GM21390 (cell line): ENCODE data around the gene LHX4.
A peak's percentile ranks its signal among the peaks of the same experiment; 100 is the strongest.

ENCODE experiments used
- ATAC-seq: cut with Tn5 transposase; IDR thresholded peaks from one replicate; pipeline ENCODE4 v1.9.1; 2021; ENCODE audit not compliant: unreplicated experiment

Gene LHX4

DNA sequence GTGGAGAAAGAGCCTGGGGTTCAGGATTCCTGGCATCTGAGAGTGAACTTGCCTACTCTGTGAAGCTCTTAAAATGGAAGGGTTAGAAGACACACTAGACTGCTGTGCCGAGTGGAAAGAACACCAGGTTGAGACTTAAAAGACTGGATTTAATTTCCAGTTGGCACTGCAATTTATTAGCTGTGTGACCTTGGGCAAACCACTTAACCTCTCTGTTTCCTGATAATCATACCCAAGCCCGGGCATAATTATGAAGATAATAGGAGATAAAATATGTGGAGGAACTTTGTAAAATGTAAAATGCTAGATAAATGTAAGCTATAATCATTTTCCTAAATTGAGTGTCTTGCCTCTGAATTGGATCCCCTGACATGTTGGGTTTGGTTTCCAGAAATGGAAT lies 4.7 kb upstream of the LHX4 start:
- no peak for ATAC-seq

DNA sequence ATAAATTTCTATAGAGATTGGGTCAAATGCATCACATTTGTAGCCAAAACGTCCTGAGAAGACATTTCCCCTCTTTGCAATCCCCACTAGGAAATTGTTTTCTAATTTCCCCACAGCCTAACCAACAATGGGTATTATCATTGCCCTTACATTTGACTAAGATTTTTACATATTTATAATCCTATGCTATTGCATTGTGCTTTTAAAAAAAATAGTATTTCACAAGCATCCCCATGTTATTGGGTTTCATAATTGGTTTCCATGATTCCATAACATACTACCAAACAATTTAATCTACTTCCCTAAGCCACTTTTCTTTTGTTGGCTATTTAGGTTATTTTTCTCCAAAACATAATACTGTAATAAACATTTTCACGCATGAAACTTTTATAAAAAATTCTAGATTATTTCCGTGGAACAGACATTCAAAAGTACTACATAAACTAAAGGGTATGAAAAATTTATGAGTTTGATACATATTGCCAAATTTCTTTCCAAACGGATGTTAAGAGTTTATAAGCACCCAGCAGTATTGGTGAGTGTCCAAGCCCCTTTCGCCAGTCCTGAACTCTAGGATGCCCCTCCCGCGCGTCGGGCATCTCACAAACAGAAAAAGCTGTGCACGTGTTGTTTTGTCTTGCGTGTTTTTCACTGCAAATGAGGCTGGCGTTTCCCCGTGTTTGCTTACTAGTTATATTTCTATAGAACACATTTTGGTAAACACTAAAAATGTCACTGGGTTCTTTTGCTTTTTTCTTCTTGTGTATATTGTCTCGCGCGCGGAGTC lies 2.0 kb upstream of the LHX4 start:
- ATAC-seq, result no peak

DNA sequence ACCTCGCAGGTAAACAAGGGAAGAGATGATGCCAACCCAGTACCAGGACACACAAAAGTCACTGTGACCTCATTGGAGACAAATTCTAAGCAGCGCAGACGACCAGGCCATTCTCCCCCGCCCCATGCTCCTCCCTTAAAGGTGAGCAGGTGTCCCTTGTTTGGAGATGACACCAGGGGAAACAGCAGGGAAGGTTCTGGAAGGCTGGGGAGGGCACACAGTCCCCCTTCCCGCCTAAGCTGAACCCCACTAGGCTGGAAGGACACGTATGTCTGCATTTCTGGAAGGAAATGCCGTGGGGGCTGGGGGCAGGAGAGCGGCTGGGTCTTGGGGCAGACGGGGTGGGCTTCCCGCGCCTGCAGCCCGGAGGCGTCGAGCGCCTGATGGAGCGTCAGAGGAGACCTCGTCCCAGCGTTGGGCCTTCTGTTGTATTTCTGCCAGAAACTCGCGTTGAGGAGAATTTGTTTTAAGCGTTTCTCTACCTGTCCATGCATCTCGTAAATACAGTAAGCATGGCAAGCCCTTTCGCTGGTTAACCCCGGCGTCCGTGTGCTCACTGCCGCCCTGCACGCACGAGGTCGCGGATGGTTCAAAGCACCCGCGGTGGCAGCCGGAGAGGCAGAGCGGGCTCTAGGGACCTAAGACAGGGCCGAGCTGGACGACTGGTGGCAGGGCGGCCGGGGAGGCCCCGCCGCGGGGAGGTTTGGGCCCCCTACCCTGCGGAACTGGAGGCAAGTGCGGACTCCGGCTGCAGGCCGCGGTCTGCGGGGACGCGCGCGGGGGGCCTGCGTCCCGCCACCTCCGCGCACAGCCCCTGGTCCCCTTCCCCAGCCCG lies 1.2 kb upstream of the LHX4 start:
- ATAC-seq, result peak; percentile 15

DNA sequence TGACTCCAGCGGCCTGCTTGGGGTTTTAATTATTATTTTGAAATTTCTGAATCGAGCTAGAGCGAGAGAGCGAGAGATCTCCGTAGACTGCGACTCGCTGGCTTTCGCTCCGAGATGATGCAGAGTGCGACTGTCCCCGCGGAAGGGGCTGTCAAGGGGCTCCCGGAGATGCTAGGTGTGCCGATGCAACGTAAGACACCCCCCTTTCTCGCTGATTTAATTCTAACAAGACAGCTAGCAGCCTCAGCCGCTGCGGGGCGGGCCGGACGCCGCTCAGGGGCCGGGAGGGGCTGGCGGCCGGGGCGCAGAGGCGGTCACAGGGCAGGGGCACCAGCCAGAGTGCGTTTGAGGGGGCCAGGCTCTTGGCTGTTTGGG lies 339 bp downstream of the LHX4 start:
- ATAC-seq, result no peak

DNA sequence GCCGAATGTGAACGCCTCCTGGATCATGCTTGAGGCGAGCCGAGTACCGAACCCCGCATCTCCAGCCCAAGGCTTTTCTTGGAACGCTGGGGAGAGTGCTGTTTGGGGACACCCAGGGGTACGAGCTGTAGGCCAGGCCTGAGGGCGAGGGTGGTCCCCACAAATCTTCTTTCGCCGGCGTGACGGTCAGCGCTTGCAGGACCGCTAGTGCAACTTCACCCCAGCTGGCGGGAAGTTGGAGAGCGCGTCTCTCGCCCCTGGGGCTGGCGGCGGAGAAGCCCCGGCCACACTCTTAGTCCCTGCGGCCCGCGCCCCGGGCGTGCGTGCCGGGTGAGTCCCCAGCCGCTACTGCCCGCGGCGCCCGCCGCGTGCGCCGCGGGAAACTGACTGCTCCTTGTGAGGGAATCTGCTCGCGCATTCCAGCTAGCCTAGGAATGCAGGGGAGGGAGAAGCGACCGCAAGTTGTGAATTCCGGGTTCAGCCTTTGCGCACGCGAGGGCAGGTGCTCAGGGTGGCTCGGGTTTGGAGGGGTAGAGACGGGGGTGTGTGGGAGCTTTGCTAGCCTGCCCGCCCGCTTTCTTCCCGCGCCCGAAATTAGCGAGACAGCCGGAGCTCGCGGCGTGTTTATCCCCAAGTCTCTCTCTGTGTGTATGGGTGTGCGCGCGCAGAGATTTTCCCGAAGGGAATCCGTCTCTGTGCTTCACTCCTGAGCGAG lies 884 bp downstream of the LHX4 start:
- no peak for ATAC-seq

DNA sequence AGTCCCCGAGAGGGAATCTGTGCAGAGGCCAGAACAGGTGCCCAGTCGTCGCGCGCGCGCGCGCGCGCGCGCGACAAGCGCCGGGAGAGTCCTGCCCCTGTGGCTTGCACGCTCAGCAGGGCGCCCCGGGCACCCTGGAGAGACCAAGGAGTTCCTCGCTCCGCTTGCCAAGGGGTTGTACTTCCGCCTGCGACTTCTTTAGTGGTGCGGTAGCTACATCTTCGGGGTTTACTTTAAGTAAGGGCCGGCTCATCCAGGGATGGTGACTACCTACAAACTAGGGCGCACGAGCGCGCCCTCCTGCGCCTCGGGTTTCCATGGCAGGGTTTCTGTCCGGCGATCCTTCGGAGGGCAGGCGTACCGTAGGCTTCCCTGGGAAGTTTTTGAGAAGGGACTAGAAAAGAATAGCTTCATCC lies 1.4 kb downstream of the LHX4 start:
- ATAC-seq, result no peak

DNA sequence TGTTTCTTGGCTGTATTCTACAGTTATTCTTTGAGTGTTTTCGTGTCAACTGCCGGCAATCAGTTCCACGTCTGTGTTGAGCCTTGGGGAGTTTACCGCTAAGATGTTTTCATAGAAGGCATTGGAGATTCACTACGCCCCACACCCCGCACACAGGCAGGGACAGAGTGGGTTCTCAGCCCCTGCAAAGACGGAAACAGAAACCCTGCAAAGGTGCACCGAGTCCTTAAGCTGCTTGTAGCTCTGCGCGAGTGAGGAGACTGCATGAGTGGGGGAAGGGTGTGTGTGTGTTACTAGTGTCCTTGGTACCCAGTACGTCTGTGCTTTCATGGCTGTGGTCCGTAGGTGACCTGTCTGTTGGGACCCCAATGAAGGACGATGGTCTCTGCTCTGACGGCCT lies 1.9 kb downstream of the LHX4 start:
- ATAC-seq, result no peak

DNA sequence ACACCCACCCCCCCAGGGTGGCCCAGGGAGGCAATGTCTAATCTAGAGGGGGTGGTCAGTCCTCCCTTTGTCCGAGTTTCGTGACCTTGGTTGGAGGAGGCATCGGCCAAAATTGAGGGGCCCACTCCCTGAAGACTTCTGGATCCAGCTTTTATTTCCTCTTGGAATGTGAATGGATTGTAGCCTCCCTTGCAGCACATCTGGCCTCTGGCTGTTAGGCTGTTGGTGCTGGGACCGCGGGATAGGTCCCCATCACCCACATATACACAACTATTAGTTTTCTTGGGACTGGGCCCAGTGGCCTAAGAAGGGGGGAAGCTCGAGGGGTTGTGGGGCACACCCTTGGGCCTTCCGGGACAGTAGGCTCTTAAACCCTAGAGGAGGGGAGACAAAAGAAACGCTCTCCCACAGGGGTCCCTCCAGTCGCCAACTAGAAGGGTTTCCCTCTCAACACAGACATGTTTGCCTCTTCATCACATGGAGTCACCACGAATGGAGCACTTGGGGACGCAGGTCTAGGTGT lies 2.5 kb downstream of the LHX4 start:
- no peak for ATAC-seq

DNA sequence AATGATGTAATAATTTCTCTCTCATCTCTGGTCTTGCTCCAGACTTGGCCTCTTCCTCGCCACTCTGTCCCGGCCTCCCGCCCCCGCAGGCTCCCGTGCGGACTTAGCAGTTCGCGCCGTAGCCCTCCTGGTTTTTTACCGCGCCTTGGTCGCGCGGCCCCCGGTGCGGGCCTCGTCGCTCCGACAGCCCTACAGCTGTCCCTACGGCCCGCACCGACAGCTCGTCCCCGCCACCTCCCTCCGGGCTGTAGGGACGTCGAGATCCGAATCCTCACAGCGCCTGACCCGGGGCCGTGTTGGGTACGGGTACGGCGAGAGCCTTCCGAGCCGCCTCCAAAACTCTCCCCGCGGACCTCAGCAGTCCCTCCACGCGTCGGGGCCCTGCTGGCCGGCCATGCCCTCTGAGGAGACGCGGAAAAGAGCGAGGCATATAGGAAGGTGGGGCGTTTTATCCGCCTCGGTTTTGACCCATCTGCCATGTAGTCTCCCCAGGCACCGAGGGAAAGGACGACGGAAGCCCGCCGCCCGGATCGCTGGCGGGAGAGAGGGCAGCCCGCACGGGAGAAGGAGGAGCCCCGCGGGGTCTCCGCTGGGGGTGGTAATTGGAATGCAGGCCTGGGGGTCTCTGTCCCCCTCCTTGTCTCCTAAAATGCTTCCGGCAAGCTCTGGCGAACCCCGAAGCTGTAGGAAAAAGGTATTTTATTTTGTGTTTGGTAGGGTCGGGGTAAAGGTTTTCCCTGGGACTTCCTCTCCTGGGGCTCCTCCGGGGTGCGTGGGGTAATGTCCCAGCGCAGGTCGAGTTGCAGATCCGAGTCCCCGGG lies 3.3 kb downstream of the LHX4 start:
- no peak for ATAC-seq

DNA sequence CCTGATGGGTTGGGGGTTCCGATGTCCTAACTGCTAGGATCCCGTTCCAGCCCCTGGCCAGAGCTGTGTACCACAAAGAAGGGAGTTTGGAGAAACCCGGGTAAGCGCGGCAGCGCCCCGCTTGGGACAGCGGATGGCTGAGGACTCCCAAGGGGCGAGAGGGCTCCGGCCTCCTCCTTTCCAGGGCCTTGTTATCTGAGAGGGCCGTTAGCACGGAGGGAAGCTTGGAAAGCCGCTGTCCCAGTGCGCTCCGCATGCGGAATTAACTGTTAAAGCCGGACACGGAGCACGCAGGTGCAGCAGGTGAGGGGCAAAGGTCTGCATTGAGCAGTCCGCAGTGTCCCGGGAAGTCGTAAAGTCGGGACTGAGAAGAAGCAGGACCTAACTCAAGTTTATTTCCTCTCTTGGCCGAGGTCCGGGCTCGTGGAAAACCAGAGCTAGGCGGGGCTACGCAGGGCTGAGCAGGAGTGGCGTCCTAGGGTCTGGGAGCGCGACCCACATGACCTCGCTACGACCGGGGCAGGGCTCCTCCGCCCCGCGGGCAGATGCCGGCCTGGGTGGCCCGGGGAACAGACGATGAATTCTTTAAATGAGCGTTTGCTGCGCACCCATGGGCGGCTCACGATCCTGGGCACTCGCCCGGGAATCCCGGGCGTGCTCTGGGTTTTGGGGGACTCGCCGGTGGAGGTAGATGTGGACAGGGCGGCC lies 4.5 kb downstream of the LHX4 start:
- no peak for ATAC-seq

DNA sequence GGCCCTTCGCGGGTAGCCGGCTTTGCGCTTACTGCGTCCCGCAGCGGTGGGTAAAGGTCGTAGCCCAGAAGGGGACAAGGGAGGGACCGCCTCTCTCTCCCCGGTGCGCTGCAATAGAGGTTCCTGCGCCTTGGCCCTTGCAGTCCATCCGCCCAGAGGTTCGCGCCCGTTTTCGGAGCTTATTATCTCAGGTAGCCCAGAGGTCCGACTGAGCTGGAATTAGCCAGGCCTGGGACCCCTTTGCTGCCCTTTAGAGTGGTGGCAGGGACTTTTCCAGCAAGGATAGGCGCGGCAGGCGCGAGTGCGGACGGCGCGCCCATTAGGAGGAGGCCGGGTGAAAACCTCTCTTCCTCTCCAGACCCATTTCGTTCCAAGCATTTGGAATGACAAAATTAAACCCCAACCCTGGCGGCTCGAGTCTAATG lies 5.0 kb downstream of the LHX4 start:
- no peak for ATAC-seq

DNA sequence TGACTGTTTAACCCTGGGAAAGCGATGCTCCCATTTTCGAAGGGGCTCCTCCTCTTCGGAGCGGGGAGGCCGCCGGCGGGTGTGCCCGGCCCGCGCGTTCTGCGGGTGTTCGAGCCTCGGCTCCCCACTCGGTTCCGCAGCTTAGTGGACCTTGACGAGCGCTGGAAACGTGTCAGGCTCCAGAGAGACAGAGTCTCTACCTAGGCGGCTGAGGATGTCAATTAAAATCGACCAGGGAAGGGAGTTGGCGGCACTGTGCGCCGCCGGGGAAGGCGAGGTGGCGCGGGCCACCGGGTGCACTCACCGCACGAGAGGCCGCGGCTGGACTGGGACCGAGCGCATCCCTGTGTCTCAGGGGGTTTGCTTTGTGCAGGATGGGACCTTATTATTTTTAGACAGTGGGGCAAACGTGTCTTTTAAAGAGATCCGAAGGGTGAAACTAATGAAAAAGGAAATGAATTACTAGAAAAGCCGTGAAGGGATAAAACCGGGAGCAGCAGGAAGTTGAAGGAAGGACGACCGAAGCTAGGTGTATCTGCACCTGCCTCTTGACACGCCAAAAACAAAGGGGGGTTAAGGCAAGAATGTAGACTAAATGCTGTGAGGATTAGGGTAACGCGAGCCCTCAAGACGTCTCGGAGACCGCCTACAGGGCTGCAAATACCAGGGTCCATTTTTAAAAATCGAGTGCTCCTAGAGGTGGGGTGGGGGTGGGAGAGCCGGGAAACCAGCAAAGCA lies 5.6 kb downstream of the LHX4 start:
- ATAC-seq, result no peak

DNA sequence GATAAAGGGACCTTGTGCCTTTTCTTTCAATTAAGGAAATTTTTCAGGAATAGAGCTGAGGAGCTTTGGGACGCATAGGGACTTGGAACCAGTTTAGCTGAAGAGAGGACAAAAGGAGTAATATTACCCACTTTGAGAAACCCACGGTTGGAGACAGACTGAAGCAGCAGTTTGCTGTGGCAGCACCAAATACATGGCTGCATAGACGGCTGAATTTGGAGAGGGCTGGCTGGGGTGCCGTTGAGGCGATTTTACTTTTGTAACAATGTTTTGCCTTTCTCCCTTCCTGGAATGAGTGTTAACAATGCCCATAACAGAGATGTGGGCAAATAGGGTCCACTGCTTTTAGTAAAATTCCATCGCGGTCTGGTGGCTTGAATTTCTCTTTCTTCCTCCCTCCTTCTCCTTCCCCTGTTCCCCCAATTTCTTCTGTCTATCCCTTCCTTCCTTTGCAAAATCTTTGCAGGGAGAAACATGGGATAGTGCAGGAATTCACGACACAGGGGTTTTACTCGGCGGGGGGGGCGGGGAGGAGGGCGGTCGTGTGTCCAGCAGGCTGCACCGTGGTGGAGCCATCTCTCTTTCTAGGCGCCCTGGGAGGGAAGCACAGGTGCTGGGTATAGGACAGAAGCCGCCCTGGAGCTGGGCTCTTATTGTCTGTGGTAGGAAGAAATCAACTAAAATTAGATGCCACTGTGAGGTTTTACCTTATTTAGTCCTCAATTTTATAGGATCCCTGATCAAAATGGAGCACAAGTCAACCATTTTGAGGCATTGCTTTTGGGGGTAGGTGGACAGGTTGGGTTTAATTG lies 6.8 kb downstream of the LHX4 start:
- ATAC-seq, result no peak

DNA sequence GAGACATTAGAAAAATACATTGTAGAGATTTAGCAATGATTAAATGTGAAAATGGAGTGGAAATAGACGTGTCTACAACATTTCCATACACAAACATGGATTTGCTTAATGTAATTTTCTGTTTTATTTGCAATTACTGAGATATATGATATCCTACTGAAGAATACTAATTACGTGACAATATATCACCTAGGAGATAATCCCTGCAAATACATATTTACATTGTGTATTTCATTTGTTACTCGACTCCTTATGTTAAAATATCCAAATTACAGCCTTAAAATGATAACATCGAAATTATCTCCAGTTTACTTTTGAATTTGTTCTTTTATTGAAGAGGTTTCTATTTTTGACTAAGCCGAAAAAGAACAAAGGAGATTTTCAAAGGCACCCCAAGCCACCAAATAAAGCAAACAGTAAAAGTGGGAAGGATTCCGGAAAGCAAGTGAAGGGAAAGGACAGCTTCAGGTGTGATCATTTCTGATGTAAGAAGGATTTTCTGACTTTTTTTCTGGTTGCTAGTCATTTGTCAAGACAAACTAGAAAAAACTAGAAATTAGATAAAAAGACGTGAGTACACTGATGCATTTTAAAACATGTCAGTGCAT lies 7.9 kb downstream of the LHX4 start:
- no peak for ATAC-seq

DNA sequence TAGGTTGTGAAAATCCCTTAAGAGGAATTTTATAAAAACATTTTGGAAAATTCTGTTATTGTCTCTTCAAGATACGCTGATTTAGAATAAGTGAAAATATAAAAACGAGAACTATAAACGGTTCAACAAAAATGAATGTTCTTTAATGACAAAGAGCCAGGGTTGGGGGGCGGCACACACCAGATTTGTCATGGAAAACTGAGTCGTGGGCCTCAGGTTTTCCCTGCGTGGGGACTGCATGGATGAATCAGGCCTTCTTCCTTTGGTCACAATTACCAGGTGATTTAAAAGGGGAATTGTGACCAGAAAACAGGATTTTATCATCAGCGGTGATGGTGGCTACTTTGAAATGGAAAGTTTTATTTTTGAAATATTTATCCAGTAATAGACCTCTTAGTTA lies 8.6 kb downstream of the LHX4 start:
- ATAC-seq, result no peak

DNA sequence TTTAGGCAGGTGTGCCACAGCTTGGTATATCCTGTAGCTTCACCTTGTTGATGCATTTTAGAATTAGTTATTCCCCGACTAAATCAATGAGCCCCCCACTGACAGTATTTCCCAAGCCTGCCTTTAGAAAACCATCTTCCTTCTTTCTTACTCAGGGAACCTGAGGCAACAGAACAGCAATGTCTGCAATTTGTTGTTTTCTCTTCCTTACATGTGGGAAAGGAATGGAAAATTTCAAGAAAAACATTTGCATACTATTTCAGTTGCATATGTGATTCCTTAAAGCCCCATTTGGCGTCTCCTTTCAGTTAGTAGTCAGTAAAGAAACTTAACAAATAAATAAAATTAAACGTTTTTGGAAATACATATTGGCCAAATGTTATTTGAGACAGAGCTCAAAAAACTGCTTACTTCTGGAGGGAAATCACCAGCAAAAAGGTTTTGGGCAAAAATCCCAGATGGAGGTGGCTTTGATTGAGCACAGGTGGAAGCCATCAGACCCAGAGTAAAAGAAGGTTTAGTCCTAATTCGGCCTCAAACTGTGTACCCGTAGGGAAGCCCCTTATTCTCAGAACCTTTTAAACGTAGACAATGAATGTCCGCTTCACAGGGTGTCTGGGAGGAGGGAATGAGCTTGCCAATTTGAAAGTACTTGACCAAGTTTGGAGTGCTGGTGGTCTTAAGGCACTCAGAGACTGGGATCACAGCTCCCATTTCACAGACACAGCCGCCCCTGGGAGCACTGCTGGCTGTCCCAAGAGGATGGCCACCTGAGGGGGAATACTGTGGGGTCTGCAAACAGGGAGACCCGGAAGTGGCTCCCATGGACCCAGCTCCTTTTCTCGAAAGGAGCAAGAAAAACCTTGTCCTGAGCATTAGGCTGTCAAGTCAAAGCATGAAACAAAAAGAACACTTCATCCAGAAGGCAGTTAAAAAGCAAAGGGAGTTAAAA lies 9.4 kb downstream of the LHX4 start:
- ATAC-seq, result no peak
